HG03460 (cell line): ENCODE data around the gene SGCA.

Experiments used
- ATAC-seq: cut with Tn5 transposase; IDR thresholded peaks from one replicate; pipeline ENCODE4 v1.9.1; 2021; ENCODE audit not compliant: unreplicated experiment

SGCA gene

GRCh38 chr17:50221266-50221863, 55.6 kb downstream of the SGCA start:
- ATAC-seq = no peak

DNA sequence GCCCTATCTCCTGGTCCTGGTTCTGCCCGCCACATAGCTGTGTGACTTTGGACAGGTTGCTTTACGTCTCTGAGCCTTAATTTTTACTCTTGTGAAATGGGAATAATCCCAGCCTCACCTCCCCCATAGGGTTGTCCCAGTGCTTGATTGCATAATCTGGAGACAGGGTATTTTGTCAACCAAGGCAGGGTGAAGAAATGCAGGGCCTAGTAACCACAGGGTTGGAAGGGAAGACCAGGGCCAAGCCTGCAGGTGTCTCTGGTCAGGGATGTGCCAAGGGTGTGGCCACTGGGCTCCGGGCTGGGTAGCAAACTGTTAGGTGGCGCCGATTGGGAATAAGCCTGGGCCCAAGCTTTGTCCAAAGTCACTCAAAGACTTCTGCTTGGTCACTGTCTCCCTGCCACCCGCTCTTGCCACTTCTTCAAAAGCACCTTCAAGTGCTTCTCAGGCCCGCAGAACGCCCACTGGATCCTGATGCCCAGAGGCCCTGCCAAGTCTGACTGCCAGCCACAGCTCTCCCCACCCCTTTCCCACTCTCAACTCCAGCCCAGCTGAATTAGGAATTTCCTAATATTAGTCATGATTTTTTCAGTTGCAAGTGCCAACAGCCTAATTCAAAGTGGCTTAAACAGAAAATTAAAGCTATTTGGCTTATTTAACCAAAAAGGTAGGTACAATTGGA, 56.2 kb downstream of the SGCA start:
- ATAC-seq = no peak

DNA sequence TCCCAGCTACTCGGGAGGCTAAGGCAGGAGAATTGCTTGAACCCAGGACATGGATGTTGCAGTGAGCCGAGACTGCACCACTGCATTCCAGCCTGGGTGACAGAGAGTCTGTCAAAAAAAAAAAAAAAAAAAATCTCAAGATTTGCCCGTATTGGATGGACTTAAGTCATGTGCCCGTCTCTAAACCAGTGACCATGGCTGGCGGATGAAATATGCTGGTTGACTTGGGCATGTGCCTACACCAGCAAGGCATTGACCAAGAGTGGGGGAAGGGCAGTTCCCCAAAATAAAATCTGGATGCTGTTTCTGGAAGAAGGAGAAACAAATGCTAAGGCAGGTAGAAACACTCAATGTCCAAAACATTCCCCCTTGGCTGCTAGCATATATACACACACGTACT, 57.1 kb downstream of the SGCA start:
- ATAC-seq = no peak
